IMR-90 (cell line): ENCODE results near the gene FXYD6.

ENCODE experiments used
- BHLHE40 ChIP-seq: fragments of 150-350 bp; IDR thresholded peaks from 2 replicates; pipeline ENCODE4 v1.6.1; 2016; ENCODE audit warnings: mild to moderate bottlenecking, low read depth, low read length
- CEBPB ChIP-seq: IDR thresholded peaks from 2 replicates; pipeline ENCODE4 v1.6.1; 2012; ENCODE audit warnings: low read depth, low read length, improper control_type of control experiment
- CHD1 ChIP-seq: IDR thresholded peaks from 2 replicates; pipeline ENCODE4 v1.6.1; 2012; ENCODE audit warnings: low read depth, low read length, improper control_type of control experiment
- CTCF ChIP-seq: conservative IDR thresholded peaks from 2 replicates; pipeline ENCODE4 v1.5.1; 2012; ENCODE audit warnings: mild to moderate bottlenecking, low read depth, low read length, improper control_type of control experiment
- ELK1 ChIP-seq: fragments of 150-350 bp; IDR thresholded peaks from 2 replicates; pipeline ENCODE4 v1.6.1; 2016; ENCODE audit warnings: low read depth, mild to moderate bottlenecking, low read length, moderate library complexity, borderline replicate concordance
- FOS ChIP-seq: fragments of 150-350 bp; IDR thresholded peaks from 2 replicates; pipeline ENCODE4 v1.6.1; 2016; ENCODE audit warnings: low read depth, low read length
- MXI1 ChIP-seq: IDR thresholded peaks from 2 replicates; pipeline ENCODE4 v1.6.1; 2012; ENCODE audit warnings: low read depth, mild to moderate bottlenecking, low read length, moderate library complexity, borderline replicate concordance
- POLR2A ChIP-seq: IDR thresholded peaks from 2 replicates; pipeline ENCODE4 v1.6.1; 2012; ENCODE audit warnings: mild to moderate bottlenecking, low read depth, low read length
- RAD21 ChIP-seq: IDR thresholded peaks from 2 replicates; pipeline ENCODE4 v1.6.1; 2012; ENCODE audit warnings: low read length, improper control_type of control experiment
- RFX5 ChIP-seq: IDR thresholded peaks from 2 replicates; pipeline ENCODE4 v1.8.0; 2012; ENCODE audit warnings: low read depth, mild to moderate bottlenecking, low read length, moderate library complexity
- SMC3 ChIP-seq: fragments of 150-350 bp; IDR thresholded peaks from 2 replicates; pipeline ENCODE4 v1.6.1; 2016; ENCODE audit warnings: low read depth, mild to moderate bottlenecking, antibody characterized with exemption, low read length, moderate library complexity
- USF2 ChIP-seq: fragments of 150-350 bp; IDR thresholded peaks from 2 replicates; pipeline ENCODE4 v1.6.1; 2017; ENCODE audit warnings: mild to moderate bottlenecking, antibody characterized with exemption, low read length, low read depth

GRCh38 chr11:117830674-117831351 lies 45.6 kb downstream of the FXYD6 start:
- TF ChIP-seq RAD21, result no peak
- TF ChIP-seq CTCF, result no peak
- no peak for TF ChIP-seq CEBPB
- no peak for TF ChIP-seq POLR2A
- TF ChIP-seq BHLHE40, result no peak
- no peak for TF ChIP-seq RFX5
- TF ChIP-seq USF2, result no peak
- no peak for TF ChIP-seq MXI1
- TF ChIP-seq SMC3, result no peak
- no peak for TF ChIP-seq CHD1
- TF ChIP-seq ELK1, result no peak
- no peak for TF ChIP-seq FOS
